Uterus (tissue), 2 donors: ENCODE data around the gene ZNF837.
A peak's percentile ranks its signal among the peaks of the same experiment; 100 is the strongest.

Experiments
- CTCF ChIP-seq, 4 experiments: fragments of 200-600 bp in 2 of 4; fragments of 450-650 bp in 2 of 4; sonication (generic) in 2 of 4; IDR thresholded peaks; one replicate each; pipeline ENCODE4 v1.5.1; 2016 to 2019; ENCODE audit warnings: antibody characterized with exemption in 4 of 4, mild to moderate bottlenecking in 2 of 4, moderate library complexity in 1 of 4
- POLR2A ChIP-seq, 2 donors: fragments of 450-650 bp; IDR thresholded peaks; one replicate each; pipeline ENCODE4 v1.6.1; 2016; ENCODE audit warnings: antibody characterized with exemption in 2 of 2, mild to moderate bottlenecking in 1 of 2, moderate library complexity in 1 of 2

DNA sequence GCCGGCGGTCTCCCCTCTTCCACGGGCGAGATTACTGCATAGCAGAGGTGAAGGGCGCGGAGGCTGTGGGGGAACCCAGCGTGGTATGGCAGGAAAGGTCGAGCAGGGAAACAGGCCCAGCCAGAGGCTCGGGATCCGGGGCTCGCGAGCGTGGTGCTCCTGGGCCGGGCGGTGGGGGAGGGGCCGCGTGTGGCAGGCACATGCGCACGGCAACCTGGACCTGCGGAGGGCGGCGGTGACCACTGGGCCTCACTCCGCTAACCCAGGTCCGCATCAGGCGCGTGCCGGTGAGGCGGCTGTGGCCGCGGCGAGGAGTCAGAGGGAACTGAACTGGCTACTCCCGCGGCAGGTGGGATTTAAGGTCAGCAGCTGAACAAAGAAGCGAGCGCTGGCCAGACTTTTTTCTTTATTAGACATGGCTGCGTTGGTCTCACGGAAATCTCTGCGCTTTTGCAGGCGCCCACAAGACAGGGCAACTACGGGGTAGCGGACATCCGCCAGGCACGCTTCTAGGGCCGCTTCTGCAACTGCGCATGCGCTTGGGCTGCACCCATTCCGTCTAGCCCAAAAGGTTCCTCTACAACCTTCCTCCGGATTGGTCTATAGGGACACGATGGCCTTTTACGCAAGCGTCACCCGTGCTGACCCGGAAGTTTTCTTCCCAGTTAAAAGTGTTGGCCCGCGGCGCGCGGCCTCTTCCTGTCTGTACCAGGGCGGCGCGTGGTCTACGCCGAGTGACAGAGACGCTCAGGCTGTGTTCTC lies 5.9 kb upstream of the ZNF837 start, which contains the start of gene RPS5:
- TF ChIP-seq CTCF (IDR thresholded peaks at IDR 0.05) (no peak), POLR2A (IDR thresholded peaks at IDR 0.05) (peak; percentile 58 to 77)
